ENCODE results near the gene ARL15. TPM values are rescaled to one million over a fixed set of nuclear protein-coding genes. Genes with fewer than 3 reads are reported as not detected.

Gene ARL15
- total and polyA plus RNA-seq, 9 of the 15 experiments (the other 6 are each of a cell fraction or from before 2014, with no cell fraction given) = 18.5 to 80.4 (median 57.0) TPM

DNA sequence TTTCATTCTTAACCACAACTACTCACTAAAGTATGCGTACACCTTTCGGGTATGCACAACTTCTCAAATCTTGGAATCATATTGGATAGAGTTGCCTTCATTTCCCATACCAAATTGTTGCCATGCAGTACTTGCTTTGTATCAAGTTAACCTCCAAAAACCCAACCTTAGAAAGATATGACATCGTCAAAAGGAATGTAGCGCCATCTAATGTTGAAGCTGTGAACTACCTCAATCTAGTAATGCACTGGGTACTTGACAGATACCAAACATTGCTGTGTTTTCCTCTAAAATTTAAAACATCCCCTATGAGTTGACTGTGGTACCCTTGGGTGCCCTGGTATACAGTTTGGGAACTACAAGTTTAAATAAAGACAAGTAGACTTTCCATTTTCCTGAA is 318.4 kb downstream of the ARL15 start:
- Histone ChIP-seq H3K4me1 (replicated peaks in 1 of 2; ENCODE audit: control insufficient read depth in 2 of 2, insufficient read depth in 2 of 2, low read length in 2 of 2) (no peaks in the 10 kb centered on the region), H3K4me2 (ENCODE audit: insufficient read depth, low read length) (no peak overlapping the region), H2AFZ (ENCODE audit: low read depth, low read length) (no peak overlapping the region), H3K79me2 (ENCODE audit: control insufficient read depth, insufficient read depth, low read length) (no peaks in the 10 kb centered on the region), H3K9me3 (replicated peaks; ENCODE audit: control insufficient read depth, insufficient read depth, low read depth, low read length) (no peaks in the 10 kb centered on the region), H3K4me3 (no peak overlapping the region), H3K27me3 (ENCODE audit: control insufficient read depth in 2 of 2, insufficient read depth in 2 of 2, low read length in 2 of 2) (no peaks in the 10 kb centered on the region), H3K36me3 (ENCODE audit: control insufficient read depth, insufficient read depth, low read length) (peaks cover 4% of the 10 kb centered on the region; the same call in 2 of the 3 replicates), H3K27ac (ENCODE audit: extremely low read depth, low read depth, low read length) (no peak overlapping the region), H3K9me1 (ENCODE audit: control insufficient read depth, insufficient read depth, low read length) (no peaks in the 10 kb centered on the region), H3K9ac (ENCODE audit: insufficient read depth in 1 of 2, low read depth in 2 of 2, low read length in 2 of 2) (no peak overlapping the region), H4K20me1 (replicated peaks; ENCODE audit: control insufficient read depth, insufficient read depth, low read length) (no peaks in the 10 kb centered on the region)
- no TSS peak for BruUV-seq (replicated peaks)
- POLR2A ChIA-PET = no interaction called here
- FAIRE-seq (peak; percentile 74), ATAC-seq (peak; percentile 68), DNase-seq (ENCODE audit: extremely low read depth in 1 of 4, low spot score in 3 of 4) (peak in 3 of 4 experiments; percentile 11 to 23 (median 15))
- WGBS (ENCODE audit: insufficient coverage, low coverage, missing lambda C conversion rate) = 87% methylated on average over 4 of the region's 4 CpGs
- CTCF ChIA-PET (ENCODE audit: low intra/inter-chr PET ratio) = no interaction called here
- in situ Hi-C loops (cut with MboI) (no loop called here), intact Hi-C loops (cut with micrococcal nuclease) (no loop called here)
- TF ChIP-seq KLF1 (tag; IDR thresholded peaks at IDR 0.05) (no peak), ATF7 (IDR thresholded peaks at IDR 0.05) (peak; percentile 16; the same call in 1 of the 2 replicates), CREM (IDR thresholded peaks at IDR 0.05; ENCODE audit: low read depth) (no peak), REST (IDR thresholded peaks at IDR 0.05; ENCODE audit: borderline replicate concordance) (peak; percentile 40; the same call in 1 of the 2 replicates), REST (CRISPR knock-in tag; IDR thresholded peaks at IDR 0.05; ENCODE audit: low read depth) (no peak), ZNF280A (IDR thresholded peaks at IDR 0.05; ENCODE audit: low read depth, partially characterized antibody) (no peak), FOXP1 (CRISPR knock-in tag; IDR thresholded peaks at IDR 0.05) (no peak), NR3C1 (CRISPR knock-in tag; IDR thresholded peaks at IDR 0.05) (no peak)
- TF ChIP-seq, protein P1, sequence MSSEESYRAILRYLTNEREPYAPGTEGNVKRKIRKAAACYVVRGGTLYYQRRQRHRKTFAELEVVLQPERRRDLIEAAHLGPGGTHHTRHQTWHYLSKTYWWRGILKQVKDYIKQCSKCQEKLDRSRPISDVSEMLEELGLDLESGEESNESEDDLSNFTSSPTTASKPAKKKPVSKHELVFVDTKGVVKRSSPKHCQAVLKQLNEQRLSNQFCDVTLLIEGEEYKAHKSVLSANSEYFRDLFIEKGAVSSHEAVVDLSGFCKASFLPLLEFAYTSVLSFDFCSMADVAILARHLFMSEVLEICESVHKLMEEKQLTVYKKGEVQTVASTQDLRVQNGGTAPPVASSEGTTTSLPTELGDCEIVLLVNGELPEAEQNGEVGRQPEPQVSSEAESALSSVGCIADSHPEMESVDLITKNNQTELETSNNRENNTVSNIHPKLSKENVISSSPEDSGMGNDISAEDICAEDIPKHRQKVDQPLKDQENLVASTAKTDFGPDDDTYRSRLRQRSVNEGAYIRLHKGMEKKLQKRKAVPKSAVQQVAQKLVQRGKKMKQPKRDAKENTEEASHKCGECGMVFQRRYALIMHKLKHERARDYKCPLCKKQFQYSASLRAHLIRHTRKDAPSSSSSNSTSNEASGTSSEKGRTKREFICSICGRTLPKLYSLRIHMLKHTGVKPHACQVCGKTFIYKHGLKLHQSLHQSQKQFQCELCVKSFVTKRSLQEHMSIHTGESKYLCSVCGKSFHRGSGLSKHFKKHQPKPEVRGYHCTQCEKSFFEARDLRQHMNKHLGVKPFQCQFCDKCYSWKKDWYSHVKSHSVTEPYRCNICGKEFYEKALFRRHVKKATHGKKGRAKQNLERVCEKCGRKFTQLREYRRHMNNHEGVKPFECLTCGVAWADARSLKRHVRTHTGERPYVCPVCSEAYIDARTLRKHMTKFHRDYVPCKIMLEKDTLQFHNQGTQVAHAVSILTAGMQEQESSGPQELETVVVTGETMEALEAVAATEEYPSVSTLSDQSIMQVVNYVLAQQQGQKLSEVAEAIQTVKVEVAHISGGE (CRISPR knock-in tag; IDR thresholded peaks at IDR 0.05) = no peak

Measured in K562 (cell line).